A549 (cell line): ENCODE measurements around the gene DEXI. TPM values are rescaled to one million over a fixed set of nuclear protein-coding genes. Genes with fewer than 3 reads are reported as not detected.

Experiments used
- polyA plus RNA-seq, 4 experiments: library from polyadenylated mRNA; depleted of rRNA in 3 of 4; stranded (reverse); fragments of >200 nt; fragmentation: RNase III in 1 of 4; extraction: RNeasy Plus Mini Kit Qiagen cat#74134 plus additional on column Dnase treatment in 1 of 4; gene quantifications; 2 replicates in 3 of 4; 3 replicates in 1 of 4; pipeline ENCODE4 v1.2.3, GENCODE V29; 2011 to 2017

DEXI gene
- polyA plus RNA-seq, 2 of the 4 experiments (the other 2 are of a cell fraction): 22.0 to 34.0 TPM

Other genes with a start within 250 kb of the DEXI start
- gene TEKT5, start 247.5 kb downstream of the DEXI start, polyA plus RNA-seq (2011; rRNA removed): 0.12 and 0.14 TPM in 2 replicates
- gene TEKT5, start 247.5 kb downstream of the DEXI start, polyA plus RNA-seq (2017; fragmentation: RNase III; extraction: RNeasy Plus Mini Kit Qiagen cat#74134 plus additional on column Dnase treatment): 0.09 TPM in 1 of 3 replicates, not detected in the others
- 33.9 and 34.1 TPM in 2 replicates for gene NUBP1, start 198.6 kb downstream of the DEXI start, polyA plus RNA-seq (2011; rRNA removed)
- gene NUBP1, start 198.6 kb downstream of the DEXI start, polyA plus RNA-seq (2017; fragmentation: RNase III; extraction: RNeasy Plus Mini Kit Qiagen cat#74134 plus additional on column Dnase treatment): 49.9 to 56.0 TPM (median 53.4 TPM) in 3 replicates
- not detected in 2 replicates for gene TVP23A, start 123.7 kb downstream of the DEXI start, polyA plus RNA-seq (2011; rRNA removed)
- 0.03 to 0.04 TPM (median 0.04 TPM) in 3 replicates for gene TVP23A, start 123.7 kb downstream of the DEXI start, polyA plus RNA-seq (2017; fragmentation: RNase III; extraction: RNeasy Plus Mini Kit Qiagen cat#74134 plus additional on column Dnase treatment)
- gene CIITA, start 65.3 kb downstream of the DEXI start, polyA plus RNA-seq (2011; rRNA removed): not detected in 2 replicates
- 0.06 to 0.07 TPM in 2 of 3 replicates, not detected in the other for gene CIITA, start 65.3 kb downstream of the DEXI start, polyA plus RNA-seq (2017; fragmentation: RNase III; extraction: RNeasy Plus Mini Kit Qiagen cat#74134 plus additional on column Dnase treatment)
- 10.4 and 10.6 TPM in 2 replicates for gene CLEC16A, start 2.1 kb upstream of the DEXI start, polyA plus RNA-seq (2011; rRNA removed)
- gene CLEC16A, start 2.1 kb upstream of the DEXI start, polyA plus RNA-seq (2017; fragmentation: RNase III; extraction: RNeasy Plus Mini Kit Qiagen cat#74134 plus additional on column Dnase treatment): 8.3 to 8.5 TPM (median 8.4 TPM) in 3 replicates